Renal cortical epithelial cell (primary cell): ENCODE data around the gene TSSK2. TPM values are rescaled to one million over a fixed set of nuclear protein-coding genes. Genes with fewer than 3 reads are reported as not detected.
A peak's percentile ranks its signal among the peaks of the same experiment; 100 is the strongest.

Experiments used
- DNase-seq: peaks from one replicate; pipeline ENCODE4 v3.0.0-alpha.2; 2011; ENCODE audit warnings: low read depth
- total RNA-seq: library from RNA; depleted of rRNA; stranded (reverse); fragments of >200 nt; gene quantifications from 2 replicates; pipeline ENCODE4 v1.2.3, GENCODE V29; 2014

Gene TSSK2
- total RNA-seq, 1 donor from 2014 or later, result not detected

GRCh38 chr22:19106886-19107729 is 24.0 kb upstream of the TSSK2 start:
- DNase-seq, result no peak

- no peak for DNase-seq
Observed at GRCh38 chr22:19107730-19108074, 23.4 kb upstream of the TSSK2 start.

- no peak for DNase-seq
Observed at GRCh38 chr22:19108807-19109197, 22.3 kb upstream of the TSSK2 start.

DNA sequence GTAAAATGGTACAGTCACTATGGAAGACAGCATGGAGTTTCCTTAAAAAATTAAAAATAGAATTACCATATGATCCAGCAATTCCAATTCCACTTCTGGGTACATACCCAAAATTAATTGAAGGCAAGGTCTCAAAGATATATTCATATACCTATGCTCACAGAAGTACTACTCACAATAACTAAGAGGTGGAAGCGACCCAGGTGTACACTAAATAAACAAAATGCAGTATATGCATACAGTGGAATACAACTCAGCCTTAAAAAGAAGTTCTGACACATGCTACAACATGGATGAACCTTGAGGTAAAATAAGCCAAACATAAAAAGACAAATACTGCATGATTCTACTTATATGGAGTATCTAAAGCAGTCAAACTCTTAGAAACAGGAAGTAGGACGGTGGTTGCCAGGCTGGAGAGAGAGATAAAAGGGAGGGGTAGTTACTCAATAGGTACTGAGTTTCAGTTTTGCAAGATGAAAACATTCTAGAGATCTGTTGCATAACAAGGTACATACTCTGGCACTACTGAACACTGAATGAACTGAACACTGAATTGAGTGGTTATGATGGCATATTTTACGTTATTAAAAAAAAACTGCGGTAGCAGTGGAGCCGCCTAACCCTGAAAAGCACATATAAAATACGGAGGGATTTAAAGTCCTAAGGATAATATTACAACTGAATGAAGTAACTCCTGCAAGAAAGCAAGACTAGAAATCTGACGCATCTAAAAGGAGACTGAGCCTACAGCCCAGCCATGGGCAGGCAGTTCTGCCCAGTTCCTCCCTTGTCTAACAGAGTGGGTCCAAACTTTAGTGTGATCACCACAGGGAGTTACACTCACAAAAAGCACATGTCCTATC is 21.7 kb upstream of the TSSK2 start:
- DNase-seq, result peak; percentile 80

DNA sequence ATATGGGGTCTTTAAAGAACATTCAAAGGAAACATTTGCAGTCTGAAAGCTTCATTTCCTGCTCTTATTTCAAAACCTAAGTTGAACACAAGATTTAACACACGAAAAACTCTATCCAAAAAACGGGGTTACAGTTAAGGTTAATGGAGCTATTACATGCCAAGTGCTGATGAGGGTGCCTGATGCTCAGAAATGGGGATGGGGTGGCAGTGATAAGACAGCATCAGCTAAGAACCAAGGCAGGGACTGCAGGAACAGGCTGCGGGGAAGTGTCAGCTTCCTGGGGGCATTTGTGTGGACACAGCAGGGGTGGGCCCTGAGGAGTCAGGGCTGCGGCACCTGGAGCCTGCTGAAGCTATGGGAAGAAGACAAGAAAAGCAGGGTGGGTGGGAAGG is 21.0 kb upstream of the TSSK2 start:
- no peak for DNase-seq

GRCh38 chr22:19110646-19111045 is 20.5 kb upstream of the TSSK2 start:
- DNase-seq, result no peak

DNA sequence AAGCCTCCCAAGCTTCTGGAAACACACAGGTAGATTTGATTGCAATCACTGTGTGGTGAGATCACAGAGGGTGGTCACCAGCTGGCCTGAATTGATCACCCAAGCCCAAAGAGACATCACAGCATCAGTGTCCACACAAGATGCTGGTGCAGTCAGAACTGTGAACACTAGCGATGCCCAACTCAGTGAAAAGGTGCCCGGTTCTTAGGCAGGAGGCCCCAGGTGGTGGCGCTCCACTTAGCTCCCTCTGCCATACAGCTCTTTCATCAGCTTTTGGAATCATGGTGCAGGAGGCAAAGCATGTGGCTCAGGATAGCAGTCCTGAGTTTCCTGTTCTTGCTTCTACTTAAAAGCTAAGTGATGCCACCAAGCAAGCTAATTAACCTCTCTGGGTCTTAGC is 20.0 kb upstream of the TSSK2 start:
- no peak for DNase-seq

- DNase-seq, result no peak
Observed at GRCh38 chr22:19111584-19111983, 19.5 kb upstream of the TSSK2 start.

DNA sequence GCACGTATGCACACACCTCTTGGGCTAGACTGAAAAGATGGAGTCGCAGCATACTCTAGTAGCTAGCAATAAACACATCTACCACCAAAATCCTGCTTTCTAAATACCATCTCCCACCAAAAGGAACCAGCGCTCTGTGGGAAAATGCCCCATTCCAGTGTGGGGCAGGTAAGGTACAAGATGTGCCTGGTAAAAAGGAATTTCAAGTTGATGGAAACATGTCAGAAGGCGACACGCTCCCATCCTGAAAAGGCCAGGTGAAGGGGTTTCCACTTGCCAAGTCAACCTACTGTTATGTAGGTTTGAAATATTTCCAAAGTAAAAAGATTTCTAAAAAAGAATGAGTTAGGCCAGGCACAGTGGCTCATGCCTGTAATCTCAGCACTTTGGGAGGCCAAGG is 17.7 kb upstream of the TSSK2 start:
- DNase-seq, result no peak

DNA sequence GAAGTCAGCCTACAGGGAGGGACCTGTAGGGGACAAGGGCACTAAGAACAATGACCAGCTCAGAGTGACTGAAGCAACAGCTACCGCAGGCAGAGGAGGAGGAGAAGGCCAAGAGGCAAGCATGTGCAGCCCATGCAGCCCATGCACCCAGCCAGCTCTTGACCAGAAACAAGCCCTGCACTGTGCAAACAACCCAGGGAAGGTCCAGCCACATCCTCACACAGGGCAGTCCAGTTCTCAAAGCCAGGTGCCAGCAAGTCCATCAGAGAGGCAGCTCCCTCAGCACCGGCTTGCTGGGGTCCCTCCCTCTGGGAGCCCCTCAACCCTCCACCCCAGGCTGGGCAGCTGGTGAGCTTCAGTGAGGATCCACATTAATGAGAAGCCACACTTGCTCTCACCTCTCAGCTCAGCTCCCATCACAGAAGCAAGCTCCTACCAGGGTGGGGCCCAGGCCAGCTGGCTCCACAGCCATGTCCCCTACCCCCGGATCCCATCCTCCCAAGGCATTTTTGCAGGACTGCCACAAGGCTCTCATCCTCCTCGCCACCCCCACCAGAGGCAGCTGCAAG is 16.0 kb upstream of the TSSK2 start:
- DNase-seq, result no peak

DNA sequence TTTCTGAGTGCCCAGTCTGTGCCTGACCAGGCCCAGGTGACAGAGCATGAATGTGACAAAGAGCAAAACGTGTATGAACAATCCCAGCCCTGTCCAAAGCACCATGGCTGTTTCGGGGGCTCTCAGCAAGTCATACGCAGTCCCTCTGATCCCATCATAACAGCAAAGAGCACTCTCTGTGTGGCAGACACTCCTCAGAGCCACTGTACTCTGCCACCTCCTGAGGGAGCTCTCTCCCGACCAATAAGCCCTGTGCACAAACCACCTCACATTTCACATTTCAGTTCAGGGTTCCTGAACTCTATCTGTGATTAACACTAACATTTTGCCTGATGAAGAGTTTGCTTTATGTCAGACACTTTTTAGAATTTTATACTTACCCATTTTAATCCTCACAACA is 15.5 kb upstream of the TSSK2 start:
- no peak for DNase-seq

- DNase-seq, result no peak
Observed at GRCh38 chr22:19117111-19117512, 14.0 kb upstream of the TSSK2 start.

DNA sequence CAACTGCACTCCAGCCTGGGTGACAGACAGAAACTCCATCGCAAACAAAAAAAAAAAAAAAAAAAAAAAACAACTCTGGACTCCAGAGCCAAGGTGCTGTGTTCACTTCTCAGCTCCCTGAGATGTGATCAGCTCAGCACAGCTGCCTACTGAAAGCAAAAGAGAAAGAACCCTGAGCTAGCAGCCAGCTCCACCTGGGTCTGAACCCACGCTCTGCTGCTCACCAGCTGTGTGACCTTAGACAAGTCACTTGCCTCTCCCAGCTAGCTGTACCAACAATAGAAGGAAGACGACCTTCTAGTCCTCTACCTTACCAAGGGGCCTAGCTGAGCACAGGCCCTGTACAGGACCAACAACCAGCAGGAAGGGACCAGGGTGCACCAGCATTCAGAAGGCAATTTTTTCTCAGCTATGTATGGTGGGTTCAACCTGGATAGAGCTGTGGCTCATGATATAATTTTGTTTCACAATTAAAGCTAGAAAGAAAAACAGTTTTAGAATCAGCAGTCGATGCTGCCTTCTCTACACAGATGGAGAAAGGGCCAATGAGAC is 12.7 kb upstream of the TSSK2 start:
- no peak for DNase-seq

DNA sequence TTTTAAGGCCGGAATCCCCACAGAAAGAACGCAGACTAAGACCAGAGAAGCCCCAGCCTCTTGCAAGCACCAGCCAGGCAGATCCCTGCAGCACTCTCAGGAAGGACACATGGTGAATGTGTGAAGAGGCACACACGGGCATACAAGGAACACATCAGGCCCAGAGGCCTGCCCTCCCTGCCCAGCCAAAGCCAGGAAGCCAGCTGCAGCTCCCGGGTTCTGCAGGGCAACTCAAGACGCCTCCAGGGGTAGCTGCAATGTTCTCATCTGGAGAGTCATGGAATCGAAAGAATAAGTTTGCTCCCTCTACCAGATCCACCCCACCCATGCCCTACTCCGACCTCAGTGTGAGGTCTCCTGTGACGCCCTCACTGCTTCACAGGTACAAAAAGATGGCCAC is 11.2 kb upstream of the TSSK2 start:
- no peak for DNase-seq

DNA sequence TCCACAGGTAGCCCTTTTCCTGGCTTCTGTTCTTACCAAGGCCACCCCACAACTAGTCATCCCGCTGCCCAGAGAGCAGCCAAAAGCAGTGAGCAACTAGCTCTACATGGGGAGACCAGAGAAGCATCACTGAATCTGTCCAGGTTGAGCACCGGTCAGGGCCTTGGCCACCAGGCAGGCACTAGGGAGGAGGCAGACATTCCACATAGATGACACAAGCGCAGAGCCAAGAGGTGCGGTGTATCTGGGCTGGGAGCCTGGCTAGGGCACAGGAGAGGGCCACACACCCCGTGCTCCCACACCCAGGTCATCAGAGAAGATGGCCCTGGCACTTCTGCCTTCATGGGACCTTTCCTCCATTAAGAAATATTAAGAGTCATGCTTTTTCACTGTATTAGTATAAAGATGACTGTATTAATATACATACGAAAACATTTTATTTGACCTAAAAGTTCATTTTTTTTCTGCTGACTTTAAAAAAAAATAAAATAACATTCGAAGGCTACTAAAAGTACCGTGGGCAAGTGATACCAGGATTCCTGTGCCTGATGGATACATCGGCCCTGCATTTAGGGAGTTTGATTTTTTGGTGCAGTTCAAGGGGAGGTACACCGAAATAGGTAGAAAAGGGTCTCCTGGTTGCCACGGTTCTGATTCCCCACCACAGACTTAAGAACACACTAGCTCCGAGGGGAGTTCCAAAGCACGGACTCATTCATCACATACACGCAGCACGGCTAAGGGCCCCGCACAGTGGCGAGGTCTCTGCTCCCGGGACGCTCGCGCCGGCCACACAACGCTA is 10.1 kb upstream of the TSSK2 start:
- peak; percentile 58 for DNase-seq

GRCh38 chr22:19121631-19122142 is 9.4 kb upstream of the TSSK2 start:
- DNase-seq, result no peak

- DNase-seq, result peak; percentile 80
Observed at GRCh38 chr22:19122143-19122751, 8.9 kb upstream of the TSSK2 start, which contains the start of gene DGCR2. Gene DGCR2 (minus strand): TSS chr22:19122412. CDS start chr22:19122206, 206 bp downstream.

DNA sequence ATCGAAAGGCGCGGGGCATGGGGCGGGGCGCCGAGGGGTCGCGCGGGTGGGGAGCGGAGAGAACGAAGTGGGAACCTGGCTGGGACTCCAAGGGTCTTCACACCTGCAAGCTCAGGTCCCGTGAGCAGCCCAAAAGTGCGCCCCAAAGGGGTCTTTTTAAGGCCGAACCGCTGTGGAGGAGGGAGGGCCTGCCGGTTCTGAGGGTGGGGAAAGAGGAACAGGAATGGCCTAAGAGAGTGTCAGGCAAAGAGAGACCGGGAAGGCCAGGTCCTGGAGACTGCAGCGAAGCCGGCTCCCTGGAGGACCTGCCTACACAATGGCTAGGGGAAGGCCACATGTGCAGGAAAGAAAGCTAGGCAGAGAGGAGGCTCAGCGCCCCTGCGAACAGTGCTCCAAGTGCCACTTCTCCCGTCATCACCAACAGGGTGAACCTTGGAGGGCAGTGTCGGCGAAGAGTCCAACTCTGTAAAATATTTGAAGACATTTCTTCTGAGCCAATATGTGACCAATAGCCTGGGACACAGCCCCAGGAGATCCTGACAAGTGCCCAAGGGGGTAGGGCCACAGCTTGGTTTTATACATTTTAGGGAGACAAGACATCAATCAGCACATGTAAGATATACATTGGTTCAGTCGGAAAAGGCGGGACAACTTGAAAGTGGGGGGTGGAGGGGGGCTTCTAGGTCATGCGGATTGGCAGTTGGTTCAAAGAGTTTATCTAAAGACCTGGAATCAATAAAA is 8.2 kb upstream of the TSSK2 start:
- no peak for DNase-seq

- DNase-seq, result no peak
Observed at GRCh38 chr22:19123936-19124335, 7.2 kb upstream of the TSSK2 start.

- no peak for DNase-seq
Observed at GRCh38 chr22:19124377-19124776, 6.7 kb upstream of the TSSK2 start.
